ENCODE measurements around the gene SYF2.
"Not testable (repeated sequence)": the region's sequence is repeated elsewhere in the genome, so short reads cannot be mapped to it uniquely, and the experiment has no call there.

- not testable (repeated sequence) for TF ChIP-seq EZH2 (IDR thresholded peaks at IDR 0.05; ENCODE audit: low read length, unreplicated experiment)
- TF ChIP-seq, protein P1, sequence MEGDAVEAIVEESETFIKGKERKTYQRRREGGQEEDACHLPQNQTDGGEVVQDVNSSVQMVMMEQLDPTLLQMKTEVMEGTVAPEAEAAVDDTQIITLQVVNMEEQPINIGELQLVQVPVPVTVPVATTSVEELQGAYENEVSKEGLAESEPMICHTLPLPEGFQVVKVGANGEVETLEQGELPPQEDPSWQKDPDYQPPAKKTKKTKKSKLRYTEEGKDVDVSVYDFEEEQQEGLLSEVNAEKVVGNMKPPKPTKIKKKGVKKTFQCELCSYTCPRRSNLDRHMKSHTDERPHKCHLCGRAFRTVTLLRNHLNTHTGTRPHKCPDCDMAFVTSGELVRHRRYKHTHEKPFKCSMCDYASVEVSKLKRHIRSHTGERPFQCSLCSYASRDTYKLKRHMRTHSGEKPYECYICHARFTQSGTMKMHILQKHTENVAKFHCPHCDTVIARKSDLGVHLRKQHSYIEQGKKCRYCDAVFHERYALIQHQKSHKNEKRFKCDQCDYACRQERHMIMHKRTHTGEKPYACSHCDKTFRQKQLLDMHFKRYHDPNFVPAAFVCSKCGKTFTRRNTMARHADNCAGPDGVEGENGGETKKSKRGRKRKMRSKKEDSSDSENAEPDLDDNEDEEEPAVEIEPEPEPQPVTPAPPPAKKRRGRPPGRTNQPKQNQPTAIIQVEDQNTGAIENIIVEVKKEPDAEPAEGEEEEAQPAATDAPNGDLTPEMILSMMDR (conservative IDR thresholded peaks at IDR 0.05; ENCODE audit: low read depth, low read length): not testable (repeated sequence)
These were observed 34.4 kb upstream of the SYF2 start for GRCh38 chr1:25266554-25267287.
